GM21423 (cell line): ENCODE data around the gene TLR3.
A peak's percentile ranks its signal among the peaks of the same experiment; 100 is the strongest.

Source experiments
- ATAC-seq: cut with Tn5 transposase; IDR thresholded peaks from one replicate; pipeline ENCODE4 v1.9.1; 2021; ENCODE audit warnings: mild to moderate bottlenecking, moderate library complexity; ENCODE audit not compliant: unreplicated experiment

Gene TLR3

DNA sequence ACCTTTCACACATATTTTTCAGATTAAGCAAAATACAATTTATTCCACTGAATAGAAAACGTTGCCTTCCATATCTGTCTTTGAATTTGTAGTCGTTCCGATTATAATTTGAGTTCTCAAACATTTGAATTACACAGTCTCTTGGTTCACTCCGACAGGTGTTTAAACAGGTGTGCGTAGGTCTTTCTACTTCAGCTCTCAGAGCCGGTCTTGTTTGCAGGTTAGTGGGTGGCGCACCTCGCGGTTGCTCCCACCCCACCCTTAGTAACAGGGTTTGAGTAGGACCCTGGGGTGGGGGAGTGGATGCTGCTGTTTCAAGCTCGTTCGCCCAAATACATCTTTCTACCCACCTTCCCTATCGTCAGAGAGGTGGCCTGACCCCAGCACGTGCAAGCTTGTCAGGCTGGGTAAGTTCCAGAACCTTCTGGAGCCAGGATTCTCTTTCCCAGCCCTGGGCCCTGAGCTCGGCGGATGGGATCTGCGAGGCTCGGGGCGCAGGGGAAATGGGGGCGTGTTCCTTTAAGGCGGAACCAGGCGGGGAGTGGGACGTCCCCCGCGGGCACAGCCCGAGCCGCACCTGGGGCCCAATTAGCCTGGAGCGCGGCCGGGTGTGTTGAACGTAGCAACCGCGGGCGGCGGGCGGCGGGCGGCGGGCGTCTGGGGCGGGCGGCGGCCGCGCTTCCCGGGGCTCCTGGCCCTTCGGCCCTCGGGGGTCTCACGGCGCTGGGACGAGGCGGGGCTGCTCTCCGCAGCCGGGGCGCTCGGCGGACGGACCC is 35.3 kb downstream of the TLR3 start, which contains the start of gene FAM149A:
Gene FAM149A (plus strand): TSS at position 591 of the 776 bp plus-strand sequence.
- ATAC-seq = peak; percentile 71

DNA sequence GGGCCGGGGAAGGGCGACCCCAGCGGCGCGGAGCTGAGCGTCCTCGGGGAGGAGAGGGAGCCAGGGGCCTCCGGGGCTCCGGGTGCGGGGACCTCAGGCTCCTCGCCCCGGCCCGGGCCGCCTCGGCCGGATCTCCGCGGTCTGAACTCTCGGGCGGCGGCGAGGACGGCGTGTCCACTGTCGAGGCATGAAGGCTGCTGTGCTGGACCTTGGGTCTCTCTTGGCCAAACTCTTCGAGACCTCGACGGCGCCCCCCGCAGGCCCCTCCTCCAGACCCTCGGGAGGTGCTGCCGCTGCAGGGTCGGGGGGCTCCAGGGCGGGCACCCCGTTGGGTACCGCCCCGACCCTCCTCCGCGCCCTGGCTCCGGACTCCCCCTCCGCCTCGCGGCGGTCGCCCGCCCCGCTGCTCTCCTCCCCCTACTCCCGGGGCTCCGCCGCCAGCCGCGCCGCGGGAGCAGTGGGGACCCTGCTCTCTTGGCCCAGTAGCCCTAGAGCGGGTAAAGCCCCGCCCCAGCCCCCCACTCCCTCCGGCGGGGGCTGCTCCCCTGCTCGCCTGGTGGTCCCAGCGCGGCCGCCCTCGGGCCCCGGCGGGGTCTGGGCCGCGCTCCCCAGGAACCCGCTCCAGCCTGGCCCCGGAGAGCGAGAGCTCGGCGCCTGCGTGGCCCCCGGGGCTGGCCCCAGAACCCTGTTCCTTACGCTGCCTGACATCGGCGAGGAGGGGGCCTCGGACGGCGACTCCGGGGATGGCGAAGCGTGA is 36.1 kb downstream of the TLR3 start:
- ATAC-seq = peak; percentile 32

DNA sequence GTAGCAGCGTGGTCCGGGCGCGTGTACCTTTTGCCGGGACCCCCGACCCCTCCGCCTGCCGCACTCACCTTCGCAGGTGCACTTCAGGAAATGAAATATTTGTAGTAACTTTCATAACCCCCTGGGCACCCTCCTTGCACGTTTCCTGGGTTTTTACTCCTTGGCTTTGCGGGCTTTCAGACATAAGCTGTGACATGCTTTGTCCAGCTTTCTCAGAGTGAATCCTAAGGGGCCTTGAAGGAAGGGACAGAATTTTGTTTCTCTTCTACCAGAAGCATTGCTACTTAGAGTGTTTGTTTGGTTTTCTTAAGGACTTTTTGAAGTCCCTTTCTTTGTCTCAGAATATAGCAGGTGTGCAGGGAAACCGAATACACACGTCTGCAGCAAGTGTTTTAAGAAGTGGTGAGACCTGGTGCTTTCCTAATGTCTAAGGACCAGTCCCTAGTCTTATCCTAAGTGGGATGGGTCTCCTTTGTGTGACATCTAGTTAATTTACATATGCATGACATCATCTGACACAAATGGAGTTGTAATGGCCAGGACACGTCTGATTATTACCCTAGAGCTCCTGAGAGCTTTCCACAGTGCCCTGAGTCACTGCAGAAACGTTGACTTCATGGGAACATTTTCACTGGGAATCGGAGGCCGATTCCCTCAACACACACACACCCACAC is 36.8 kb downstream of the TLR3 start:
- no peak for ATAC-seq

DNA sequence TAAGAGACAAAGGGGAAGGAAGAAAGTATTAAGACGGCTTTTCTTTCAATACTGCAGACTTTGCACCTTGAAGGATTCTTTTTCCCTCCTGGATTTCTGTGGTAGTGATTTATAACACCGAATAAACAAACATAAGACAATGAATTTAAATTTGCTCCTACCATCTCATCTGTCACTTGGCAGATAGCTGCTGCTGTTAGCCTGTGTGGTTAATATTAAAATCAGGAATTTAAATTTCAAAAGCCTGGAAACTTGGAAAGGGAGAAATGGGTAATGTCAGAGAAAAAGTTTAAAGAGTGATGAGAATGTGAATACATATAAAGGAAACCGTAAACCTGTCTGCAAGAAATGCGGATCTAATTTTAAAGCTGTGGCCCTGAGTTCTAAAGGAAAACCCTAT is 39.0 kb downstream of the TLR3 start:
- ATAC-seq = no peak

DNA sequence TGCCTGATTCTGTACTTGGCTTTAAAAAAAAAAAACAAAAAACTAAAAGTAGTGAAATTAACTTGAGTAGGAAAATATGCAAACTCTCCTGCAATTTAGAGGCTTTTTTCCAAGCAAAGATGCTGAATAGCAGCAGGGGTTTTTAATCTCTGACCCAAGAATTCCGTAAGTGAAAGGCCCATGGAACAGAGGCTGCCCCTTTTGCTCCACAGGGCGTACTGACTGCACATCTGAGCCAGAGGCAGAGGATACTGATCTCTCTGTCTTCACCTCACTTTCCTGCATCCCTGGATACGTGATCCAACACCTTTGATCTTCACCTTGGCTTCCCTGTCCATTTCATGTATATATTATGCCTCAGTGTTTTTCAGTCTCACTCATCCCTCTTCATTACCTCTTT is 39.4 kb downstream of the TLR3 start:
- no peak for ATAC-seq

DNA sequence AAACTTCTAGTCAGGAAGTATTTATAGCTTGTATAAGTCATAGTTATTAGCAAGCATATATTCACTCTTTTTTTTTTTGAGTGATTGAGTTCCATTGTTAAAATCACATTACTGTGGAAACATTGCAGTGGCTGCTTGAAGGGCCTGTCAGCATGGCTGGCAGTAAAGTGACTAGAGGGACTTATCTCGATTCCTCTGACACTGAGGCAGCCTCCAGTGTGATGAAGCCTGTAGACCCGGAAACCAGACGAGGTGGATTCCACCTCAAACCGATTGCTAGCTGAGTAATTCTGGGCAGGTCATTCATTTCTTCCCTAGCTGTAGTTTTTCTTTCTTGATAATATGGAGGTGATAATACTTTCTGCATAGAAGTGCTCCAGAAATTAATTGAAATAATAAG is 40.3 kb downstream of the TLR3 start:
- ATAC-seq = no peak

DNA sequence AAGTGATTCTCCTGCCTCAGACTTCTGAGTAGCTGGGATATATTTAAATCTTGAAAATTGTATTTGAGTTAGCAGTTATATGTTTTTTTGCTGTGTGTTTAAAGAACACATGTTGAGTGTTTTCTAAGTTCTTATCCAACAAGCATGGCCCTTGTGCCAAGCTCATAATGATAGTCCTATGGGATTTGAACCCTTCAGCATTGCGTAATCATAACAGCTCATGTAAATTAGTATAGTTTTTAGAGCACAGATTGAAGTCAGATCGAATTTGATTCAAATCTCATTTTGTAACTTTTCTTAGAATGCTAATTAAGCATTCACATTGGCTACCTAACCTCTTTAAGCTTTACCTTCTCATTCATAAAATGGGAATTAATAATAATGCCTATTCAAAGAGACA is 47.7 kb downstream of the TLR3 start:
- ATAC-seq = no peak

DNA sequence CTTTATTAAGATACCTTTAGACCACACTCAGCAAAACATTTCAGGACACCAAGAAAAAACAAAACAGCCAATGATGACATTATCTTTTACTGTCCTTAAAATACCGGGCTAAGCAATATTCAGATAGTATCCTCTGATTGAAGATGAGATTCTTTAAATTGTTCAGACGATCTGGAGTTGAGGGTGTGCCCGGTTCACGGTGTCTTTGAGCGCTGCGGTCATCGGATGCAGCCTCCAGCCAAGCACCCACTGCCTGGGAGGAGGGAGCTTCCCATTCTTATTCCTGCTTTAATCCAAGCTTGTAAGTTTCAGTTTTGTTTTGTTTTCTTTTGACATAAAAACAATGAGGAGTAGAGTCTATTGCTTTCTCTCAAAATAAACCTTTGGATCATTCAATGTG is 49.6 kb downstream of the TLR3 start:
- no peak for ATAC-seq

DNA sequence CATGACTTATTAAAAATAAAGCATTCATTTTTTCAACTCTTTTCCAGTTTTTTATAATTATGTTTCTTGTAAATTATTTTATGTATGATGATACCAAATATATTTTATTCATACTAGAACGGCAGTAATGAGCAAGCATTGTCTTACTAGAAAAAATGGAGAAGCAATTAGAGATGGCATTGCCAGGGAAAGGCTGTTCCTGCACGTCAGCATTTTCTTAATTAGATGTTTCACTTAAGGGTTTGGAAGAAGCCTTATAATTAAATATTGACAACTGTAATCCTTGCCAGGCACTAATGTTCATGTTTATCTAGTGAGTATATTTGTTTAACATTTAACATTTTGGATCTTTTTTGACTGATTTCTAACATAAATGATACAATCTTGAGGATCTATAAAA is 52.1 kb downstream of the TLR3 start:
- ATAC-seq = no peak

DNA sequence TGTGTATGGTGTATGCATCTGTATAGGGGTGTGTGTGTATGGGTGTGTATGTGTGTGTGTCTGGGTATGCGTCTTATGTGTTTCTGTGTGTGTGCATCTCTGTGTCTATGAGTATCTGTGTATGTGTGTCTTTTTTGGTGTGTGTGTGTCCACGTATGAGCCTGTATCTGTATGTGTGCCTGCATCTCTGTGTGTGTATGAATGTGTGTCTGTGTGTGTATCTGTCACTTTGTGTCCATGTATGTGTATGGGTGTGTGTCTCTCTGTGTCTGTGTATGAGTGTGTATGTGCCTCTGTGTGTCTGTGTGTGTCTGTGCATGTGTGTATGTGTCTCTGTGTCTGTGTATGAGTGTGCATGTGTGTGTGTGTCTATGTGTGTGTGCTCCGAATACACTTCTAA is 59.9 kb downstream of the TLR3 start:
- no peak for ATAC-seq

DNA sequence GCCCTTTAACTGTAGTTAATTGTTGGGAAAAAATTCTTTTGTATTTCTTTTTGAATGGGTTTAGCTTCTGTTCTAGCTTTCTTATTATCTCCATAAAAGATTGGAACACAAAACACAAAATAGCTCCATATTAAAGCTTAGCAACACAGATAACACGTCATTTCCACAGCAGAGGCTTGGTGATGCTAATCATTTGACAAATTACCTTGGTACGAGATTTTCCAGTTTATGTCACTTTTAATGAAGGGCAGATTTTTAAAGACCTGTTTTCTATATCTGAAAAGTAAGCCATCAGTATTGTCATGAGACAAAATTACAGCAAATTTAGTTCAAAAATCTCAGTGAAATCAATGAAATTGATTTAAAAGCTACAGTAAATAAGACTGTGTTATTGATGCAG is 63.0 kb downstream of the TLR3 start:
- no peak for ATAC-seq

DNA sequence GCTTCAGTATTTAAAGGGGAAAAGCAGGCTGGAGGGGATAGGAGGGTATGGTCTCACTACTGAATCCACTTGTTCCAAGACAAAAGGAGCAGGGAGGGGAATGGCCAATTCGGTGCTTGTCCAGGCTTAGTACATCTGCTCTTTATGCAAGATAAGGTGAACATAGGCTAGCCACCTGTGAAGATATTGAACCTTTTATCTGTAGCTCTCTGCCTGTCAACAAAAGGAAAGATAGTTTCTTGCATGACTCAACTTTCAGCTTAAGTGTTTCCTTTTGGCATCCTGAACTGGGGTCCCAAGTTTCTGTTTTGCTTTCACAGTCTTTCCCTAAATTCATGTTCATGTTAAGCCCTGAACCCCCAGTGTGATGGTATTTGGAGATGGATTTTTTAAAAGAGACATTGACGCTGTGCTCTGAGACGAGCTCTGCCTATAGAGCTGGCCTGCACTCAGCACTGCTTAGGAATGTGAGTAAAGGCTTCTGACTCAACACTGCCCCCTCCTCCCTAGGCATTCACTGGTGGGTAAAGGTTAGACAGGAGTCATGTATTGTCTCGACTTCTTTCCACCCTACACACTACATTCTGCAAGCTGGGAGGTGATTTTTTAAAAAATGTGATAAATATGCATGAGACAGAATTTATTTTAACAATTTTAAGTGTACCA is 63.8 kb downstream of the TLR3 start:
- ATAC-seq = no peak

DNA sequence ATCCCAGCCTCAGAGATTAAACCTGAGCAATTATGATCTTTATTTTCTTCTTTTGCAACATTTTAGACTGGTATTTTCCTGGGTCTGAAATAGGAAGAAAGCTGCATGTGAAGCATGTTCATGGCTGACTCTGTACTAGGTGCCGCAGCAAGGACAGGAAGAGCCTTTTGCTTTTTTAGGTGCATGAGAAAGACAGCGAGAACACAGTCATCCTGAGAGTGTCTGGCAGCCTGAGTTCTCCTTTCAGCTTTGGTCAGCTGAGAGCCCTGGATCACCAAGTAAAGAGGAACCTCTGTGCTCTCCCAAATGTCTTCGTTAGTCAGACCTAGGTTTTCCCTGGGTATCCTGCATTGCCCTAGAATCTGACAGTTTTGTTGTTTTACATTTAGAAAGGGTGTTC is 65.3 kb downstream of the TLR3 start:
- ATAC-seq = peak; percentile 99

DNA sequence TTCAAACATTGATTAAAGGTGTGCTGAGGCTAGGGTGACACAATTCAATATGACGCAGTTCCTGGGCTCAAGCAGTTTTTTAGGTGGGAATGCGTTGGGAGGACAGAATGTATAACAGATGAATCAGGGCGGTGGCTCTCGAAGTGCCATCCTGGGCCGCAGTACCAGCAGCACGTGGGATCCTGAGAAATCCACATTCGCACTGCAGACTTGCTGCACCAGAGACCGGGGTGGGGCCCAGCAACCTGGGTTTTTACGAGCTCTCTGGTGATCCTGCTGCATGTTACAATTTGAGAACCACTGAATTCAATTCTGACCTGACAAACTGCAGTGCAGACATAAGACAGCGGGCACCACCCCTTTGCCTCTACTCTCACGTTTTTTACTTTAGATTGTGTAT is 65.9 kb downstream of the TLR3 start:
- no peak for ATAC-seq

DNA sequence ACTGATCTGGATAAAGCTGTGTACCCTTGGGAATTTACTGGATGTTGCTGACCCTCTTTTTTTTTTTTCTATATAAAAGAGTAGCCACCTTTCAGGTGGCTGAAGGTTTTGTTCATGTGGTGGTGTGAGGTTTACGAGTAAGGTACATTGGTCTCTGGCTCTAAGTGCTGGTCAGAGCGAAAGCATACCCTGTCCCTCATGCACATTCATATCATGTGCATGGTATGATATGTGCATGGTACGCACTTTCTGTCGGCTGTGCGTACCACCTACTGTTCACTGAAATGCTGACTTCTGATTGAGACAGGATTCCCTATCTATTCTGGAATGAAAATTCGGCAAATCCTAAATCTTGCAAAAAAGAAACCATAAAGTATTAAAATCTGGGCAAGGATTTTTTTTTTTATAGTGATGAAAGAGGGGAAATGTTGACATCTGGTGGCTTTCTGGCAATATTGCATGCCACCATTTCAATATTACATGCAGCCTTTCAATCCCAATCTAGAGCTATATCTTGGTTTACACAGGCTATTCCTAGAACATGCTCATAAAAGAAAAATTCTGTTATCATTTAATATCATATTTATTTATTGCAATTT is 68.3 kb downstream of the TLR3 start:
- no peak for ATAC-seq
